HUES48 (cell line): Measurements from ENCODE around the gene SNCB.
A peak's percentile ranks its signal among the peaks of the same experiment; 100 is the strongest.

Experiments
- H3K27ac ChIP-seq: one replicate; pipeline ENCODE4 v1.7.0; 2013; ENCODE audit warnings: low read depth, low read length, inconsistent platforms
- H3K27me3 ChIP-seq: 2 replicates; pipeline ENCODE4 v1.6.1; 2013; ENCODE audit warnings: mild to moderate bottlenecking, low read length; ENCODE audit not compliant: control insufficient read depth, insufficient read depth
- H3K36me3 ChIP-seq: 2 replicates; pipeline ENCODE4 v1.6.1; 2013; ENCODE audit warnings: low read length; ENCODE audit not compliant: control insufficient read depth, insufficient read depth
- H3K4me1 ChIP-seq: 2 replicates; pipeline ENCODE4 v1.6.1; 2013; ENCODE audit warnings: mild to moderate bottlenecking, low read length; ENCODE audit not compliant: control insufficient read depth, insufficient read depth
- H3K4me3 ChIP-seq: 2 replicates; pipeline ENCODE4 v1.5.1; 2013; ENCODE audit warnings: mild to moderate bottlenecking, low read depth, low read length
- H3K9ac ChIP-seq: 2 replicates; pipeline ENCODE4 v1.6.1; 2013; ENCODE audit warnings: mild to moderate bottlenecking, low read depth, low read length, moderate library complexity
- H3K9me3 ChIP-seq: 2 replicates; pipeline ENCODE4 v1.6.1; 2013; ENCODE audit warnings: low read length; ENCODE audit not compliant: control insufficient read depth, insufficient read depth

The SNCB gene

DNA sequence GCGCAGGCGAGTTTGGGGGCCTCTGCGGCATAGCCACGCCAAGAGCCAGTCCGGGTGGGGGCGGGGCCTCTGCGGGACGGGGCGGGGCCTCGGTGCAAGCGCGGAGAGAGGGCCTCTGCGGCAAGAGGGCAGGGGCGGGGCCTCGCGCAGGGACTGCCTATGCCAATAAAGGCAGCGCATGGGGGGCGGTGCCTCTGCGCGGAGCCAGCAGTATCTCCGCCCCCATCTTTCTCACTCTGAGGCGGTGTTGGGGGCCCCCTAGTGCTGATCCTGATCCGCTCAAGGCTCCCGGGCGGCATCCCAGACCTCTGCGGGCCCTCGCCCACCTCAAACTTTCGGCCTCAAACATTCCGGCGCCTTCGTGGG, 11.1 kb downstream of the SNCB start:
- H3K4me3 ChIP-seq: peak overlapping the region; percentile 46; the same call in 1 of the 2 replicates
- H3K27me3 ChIP-seq: peaks cover 42% of the 10 kb centered on the region
- no peaks in the 10 kb centered on the region for H3K36me3 ChIP-seq
- no peak overlapping the region for H3K27ac ChIP-seq
- H3K9me3 ChIP-seq: no peaks in the 10 kb centered on the region
- H3K9ac ChIP-seq: no peak overlapping the region
- peaks cover 3% of the 10 kb centered on the region for H3K4me1 ChIP-seq

DNA sequence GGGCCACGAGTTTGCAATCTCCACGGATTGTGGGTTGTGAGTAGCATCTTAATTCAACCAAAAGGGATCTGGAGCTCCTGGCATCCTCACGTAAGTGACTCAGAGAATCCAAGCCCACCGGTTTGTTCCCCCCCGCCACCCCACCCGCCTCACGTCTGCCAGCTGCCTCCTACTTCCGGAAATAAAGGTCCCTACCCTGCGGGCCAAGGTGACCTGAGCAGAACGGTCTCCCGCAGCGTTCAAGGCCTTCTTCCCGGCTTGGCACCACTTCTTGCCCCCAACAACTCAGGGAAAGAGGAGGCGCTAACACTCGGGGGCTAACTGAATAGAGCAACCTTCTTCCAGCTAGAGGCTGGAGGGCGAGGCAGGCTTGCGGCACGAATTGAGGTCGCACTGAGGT, 11.6 kb downstream of the SNCB start:
- peaks cover 42% of the 10 kb centered on the region for H3K27me3 ChIP-seq
- H3K36me3 ChIP-seq: no peaks in the 10 kb centered on the region
- H3K4me1 ChIP-seq: peaks cover 3% of the 10 kb centered on the region
- no peaks in the 10 kb centered on the region for H3K9me3 ChIP-seq
- H3K9ac ChIP-seq: no peak overlapping the region
- H3K4me3 ChIP-seq: peak overlapping the region; percentile 37; the same call in 1 of the 2 replicates
- no peak overlapping the region for H3K27ac ChIP-seq

DNA sequence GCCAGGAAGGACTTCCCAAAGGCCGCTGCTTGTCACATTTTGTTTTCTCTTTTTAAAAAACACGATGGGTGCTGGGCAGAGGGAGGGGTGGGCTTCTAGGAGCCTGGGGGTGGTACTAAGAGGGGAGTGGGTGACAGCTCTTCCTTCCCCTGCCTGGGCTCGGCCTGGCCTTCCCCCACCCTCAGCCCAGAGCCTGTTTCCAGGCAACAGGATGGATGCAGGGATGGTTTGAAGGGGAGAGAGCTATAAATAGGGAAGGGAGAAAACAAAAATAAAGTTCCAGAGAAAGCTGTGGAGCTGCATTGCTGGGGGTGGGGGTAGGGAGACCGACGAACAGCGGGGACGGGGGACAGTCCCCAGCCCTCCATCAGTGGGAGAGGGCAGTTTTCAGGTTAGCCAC, 13.8 kb downstream of the SNCB start:
- Histone ChIP-seq H3K36me3 (no peaks in the 10 kb centered on the region), H3K27ac (no peak overlapping the region), H3K27me3 (peaks cover 41% of the 10 kb centered on the region), H3K9ac (no peak overlapping the region), H3K4me3 (no peak overlapping the region), H3K9me3 (no peaks in the 10 kb centered on the region), H3K4me1 (peaks cover 3% of the 10 kb centered on the region)

DNA sequence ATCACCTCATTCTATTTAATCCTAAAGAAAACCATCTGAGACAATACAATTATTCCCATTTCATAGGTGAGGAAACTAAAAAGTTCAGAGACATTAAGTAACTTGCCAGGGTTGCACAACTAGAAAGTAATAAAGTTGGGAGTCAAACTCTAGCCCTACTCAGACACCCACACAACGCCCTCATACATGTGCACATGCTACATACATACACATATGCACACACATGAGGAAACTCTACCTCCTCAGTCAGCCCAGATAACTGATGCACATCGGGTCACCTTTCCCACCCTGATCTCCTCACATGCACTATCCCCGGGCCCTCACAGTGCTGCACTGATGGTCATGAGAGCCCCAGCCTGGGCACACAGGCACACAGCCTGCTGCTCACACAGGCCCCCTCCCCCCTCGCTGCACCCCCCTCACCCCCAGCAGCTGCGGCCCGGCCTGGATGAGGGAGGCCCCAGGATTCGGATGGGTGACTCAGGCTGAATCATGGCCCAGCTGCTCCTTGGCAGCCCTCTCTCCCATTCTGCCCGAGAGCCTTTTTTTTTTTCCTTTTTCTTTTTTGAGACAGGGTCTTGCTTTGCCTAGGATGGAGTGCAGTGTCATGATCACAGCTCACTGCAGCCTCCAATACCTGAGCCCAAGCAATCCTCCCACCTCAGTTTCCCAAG, 15.4 kb downstream of the SNCB start:
- Histone ChIP-seq H3K27me3 (peaks cover 31% of the 10 kb centered on the region), H3K27ac (no peak overlapping the region)

DNA sequence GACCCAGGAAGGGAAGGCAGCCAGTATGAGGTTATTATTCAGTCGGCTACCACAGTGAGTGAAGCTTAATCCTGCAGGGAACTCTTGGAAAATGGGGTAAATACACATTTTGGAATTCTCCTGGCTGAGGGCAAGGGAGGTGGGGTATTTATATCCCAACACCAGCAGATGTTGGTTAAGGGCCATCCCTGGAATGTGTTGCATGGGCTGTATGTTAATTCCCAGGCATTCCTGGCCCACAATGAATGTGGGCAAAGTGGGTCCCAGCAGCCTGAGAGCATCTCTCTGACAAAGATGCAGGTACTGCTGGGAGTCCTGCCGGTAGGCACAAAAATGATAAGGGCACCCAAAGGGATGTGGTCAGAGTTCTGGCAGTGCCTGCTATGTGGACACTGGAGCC, 17.5 kb downstream of the SNCB start:
- Histone ChIP-seq H3K9ac (no peak overlapping the region), H3K27ac (no peak overlapping the region), H3K27me3 (peaks cover 21% of the 10 kb centered on the region), H3K36me3 (no peaks in the 10 kb centered on the region), H3K9me3 (no peaks in the 10 kb centered on the region), H3K4me1 (no peaks in the 10 kb centered on the region), H3K4me3 (no peak overlapping the region)

More for the DNA sequence above, 15.4 kb downstream of the SNCB start:
- Histone ChIP-seq H3K9ac (no peak overlapping the region), H3K36me3 (no peaks in the 10 kb centered on the region), H3K4me3 (no peak overlapping the region), H3K9me3 (no peaks in the 10 kb centered on the region), H3K4me1 (peaks cover 3% of the 10 kb centered on the region)

DNA sequence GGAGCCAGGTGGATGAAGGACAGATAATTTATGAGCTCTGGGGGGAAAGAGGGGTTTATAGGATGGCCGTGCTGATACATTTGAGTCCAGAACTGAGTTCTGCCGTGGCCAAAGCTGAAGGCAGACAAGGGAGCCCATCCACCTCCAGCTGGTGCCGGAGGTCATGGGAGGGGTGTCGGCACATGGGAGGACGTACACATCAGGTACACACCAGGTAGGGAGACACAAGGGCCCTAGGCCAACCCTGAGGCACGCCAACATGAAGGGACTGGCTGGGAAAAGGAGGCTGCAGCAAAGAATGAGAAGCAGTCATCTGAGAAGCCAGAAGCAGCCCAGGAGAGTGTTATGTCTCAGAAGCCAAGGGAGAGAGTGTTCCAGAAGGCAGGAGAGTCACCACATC, 18.3 kb downstream of the SNCB start:
- Histone ChIP-seq H3K27me3 (peaks cover 17% of the 10 kb centered on the region), H3K27ac (no peak overlapping the region), H3K36me3 (no peaks in the 10 kb centered on the region), H3K9ac (no peak overlapping the region), H3K4me1 (no peaks in the 10 kb centered on the region), H3K9me3 (no peaks in the 10 kb centered on the region), H3K4me3 (no peak overlapping the region)

DNA sequence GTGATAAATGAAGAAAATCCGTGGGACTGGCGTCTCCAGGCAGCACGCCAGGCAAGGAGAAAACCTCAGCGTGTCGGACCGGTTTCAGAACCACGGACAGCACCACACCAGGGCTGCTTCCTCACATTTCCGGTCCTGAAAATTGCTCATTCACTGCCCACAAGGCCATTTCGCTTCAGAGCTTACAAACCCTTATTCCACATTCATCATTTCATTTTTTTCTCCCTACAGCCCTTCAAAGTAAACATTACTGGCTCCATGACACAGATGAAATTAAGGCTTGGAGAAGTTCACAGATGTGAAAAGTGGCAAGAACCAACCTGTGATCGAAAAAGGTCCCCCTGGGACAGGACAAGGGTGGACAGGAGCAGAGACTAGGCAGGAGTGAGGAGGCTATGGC, 18.9 kb downstream of the SNCB start:
- H3K9ac ChIP-seq: no peak overlapping the region
- no peaks in the 10 kb centered on the region for H3K4me1 ChIP-seq
- no peaks in the 10 kb centered on the region for H3K9me3 ChIP-seq
- H3K27me3 ChIP-seq: peaks cover 17% of the 10 kb centered on the region
- no peak overlapping the region for H3K27ac ChIP-seq
- no peak overlapping the region for H3K4me3 ChIP-seq
- H3K36me3 ChIP-seq: no peaks in the 10 kb centered on the region

DNA sequence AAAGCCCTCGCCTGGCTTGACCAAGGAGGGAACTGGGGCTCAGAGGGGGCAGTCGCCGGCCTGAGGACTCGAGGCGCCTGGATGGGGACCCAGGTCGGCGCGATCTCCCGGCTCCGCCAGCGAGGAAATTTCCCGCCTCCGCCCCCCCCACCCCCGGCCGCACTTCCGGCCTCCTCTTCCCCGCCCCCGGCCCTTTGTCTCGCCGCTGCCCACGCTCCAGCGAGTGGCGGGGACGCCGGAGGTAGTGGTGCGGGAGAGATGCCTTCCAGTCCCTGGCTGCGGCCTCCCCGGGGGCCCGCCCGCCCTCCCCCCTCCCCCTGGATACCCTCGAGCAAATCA, 19.9 kb downstream of the SNCB start:
- H3K9ac ChIP-seq: no peak overlapping the region
- H3K27ac ChIP-seq: peak overlapping the region; percentile 52
- H3K4me3 ChIP-seq: peak overlapping the region; percentile 68
- H3K4me1 ChIP-seq: 0 out of 2 replicates have a peak, but pooled peaks cover 3% of the 10 kb centered on the region
- H3K36me3 ChIP-seq: no peaks in the 10 kb centered on the region
- no peaks in the 10 kb centered on the region for H3K9me3 ChIP-seq
- peaks cover 14% of the 10 kb centered on the region for H3K27me3 ChIP-seq

DNA sequence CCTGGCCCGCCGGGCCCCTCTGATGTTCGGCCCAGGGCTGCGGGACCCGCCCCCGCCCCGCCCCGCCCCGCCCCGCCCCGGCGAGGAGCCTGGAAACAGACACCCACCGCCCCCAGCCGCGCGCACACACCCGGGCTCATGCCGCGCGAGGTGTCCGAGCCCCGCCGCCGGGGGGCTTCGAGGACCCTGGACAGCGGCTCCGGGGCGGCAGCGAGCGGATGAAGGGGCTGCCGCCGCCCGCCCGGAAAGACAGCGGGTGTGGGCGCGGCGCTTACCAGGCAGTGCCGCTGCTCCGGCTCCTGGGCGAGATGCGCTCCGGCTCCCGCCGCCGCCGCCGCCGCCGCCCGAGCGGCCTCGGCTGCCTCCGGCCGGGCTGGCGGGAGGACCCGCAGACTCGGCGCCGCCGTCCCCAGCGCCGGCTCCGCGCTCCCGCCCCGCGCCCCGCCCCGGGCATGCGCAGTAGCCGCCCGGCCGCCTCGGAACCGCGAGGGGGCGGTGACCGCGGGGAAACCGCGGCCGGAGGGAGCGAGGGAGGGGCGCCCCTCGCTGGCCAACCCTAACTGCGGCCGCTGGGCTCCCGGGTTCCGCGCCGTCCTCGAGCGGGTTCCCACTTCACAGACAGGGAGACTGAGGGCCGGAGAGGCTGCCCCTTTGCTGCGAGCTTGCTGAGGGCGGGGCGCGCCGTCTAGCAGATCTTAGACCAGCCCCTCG, 20.5 kb downstream of the SNCB start, which contains the start of gene GPRIN1:
GPRIN1 (minus strand) TSS at position 433 of the 711 bp plus-strand sequence. CDS start 10,322 bp downstream, outside the sequence.
- Histone ChIP-seq H3K36me3 (no peaks in the 10 kb centered on the region), H3K9ac (peak within 1 kb of the TSS; percentile 53; the same call in 1 of the 2 replicates), H3K9me3 (no peaks in the 10 kb centered on the region), H3K27ac (peak within 1 kb of the TSS; percentile 70), H3K27me3 (peaks cover 14% of the 10 kb centered on the region), H3K4me1 (0 out of 2 replicates have a peak, but pooled peaks cover 3% of the 10 kb centered on the region), H3K4me3 (peak within 1 kb of the TSS; percentile 68)

DNA sequence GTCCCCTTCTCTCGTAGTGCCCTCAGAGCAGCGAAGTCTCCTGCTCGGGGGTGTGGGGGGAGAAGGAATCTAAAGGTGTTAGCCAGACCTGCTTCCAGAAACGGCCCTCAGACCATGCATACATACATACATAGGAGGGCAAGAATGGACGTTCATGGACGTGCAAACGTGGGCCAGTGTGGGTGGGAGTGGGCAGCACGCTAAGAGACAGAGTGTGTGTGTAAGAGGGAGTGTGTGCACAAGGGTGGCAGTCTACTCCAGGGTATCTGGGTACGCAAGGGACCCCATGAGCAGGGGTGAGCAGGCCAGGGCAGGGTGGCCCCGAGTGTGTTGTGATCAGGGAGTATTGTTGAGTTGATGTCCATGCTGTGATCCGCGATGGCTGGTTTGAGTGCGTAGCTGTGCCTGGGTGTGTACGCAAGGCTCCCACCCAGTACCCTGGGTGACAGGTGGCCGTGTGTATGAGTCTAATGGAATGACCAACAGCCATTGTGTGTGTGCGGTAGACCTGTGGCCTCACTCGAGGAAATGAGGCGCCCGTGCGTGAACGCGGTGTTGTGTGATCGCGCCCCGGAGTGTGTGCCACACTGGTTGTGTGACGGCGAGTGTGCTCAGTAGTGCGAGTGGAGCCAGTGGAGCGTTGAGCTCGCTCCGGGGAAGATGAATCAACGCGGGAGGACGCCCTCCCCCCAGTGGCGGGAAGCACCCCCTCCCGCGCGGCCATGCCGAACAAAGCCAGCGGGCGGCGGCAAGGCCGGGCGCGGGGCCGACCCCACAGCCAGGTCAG, 21.2 kb downstream of the SNCB start:
- Histone ChIP-seq H3K27me3 (peaks cover 14% of the 10 kb centered on the region), H3K4me3 (peak overlapping the region; percentile 68), H3K9me3 (no peaks in the 10 kb centered on the region), H3K9ac (peak overlapping the region; percentile 53; the same call in 1 of the 2 replicates), H3K36me3 (no peaks in the 10 kb centered on the region), H3K27ac (peak overlapping the region; percentile 32), H3K4me1 (0 out of 2 replicates have a peak, but pooled peaks cover 3% of the 10 kb centered on the region)
